Activated CD8-positive, alpha-beta memory T cell treated with anti-CD3 and anti-CD28 coated beads for 24 hours (primary cell): ENCODE data around the gene VIL1.

ENCODE experiments used
- DNase-seq: peaks from one replicate; pipeline ENCODE4 v3.0.0-alpha.2; 2020

Gene VIL1

GRCh38 chr2:218418717-218419458 lies at the start of gene VIL1:
Gene VIL1 (plus strand): TSS chr2:218419123. CDS start chr2:218423779, 4,656 bp downstream.
- no peak for DNase-seq

GRCh38 chr2:218369330-218369729 lies 49.6 kb upstream of the VIL1 start:
- DNase-seq: no peak

GRCh38 chr2:218370410-218371063 lies 48.4 kb upstream of the VIL1 start:
- DNase-seq: no peak

- DNase-seq: no peak
Observed at GRCh38 chr2:218371983-218372350, 47.0 kb upstream of the VIL1 start.

- no peak for DNase-seq
Observed at GRCh38 chr2:218374795-218375194, 44.1 kb upstream of the VIL1 start.

- no peak for DNase-seq
Observed at GRCh38 chr2:218375212-218375611, 43.7 kb upstream of the VIL1 start.

GRCh38 chr2:218378053-218378452 lies 40.9 kb upstream of the VIL1 start:
- no peak for DNase-seq

GRCh38 chr2:218381916-218382366 lies 37.0 kb upstream of the VIL1 start, which contains the start of gene SLC11A1:
Gene SLC11A1 (plus strand): TSS chr2:218382273. CDS start chr2:218382369, 96 bp downstream.
- no peak for DNase-seq

- DNase-seq: no peak
Observed at GRCh38 chr2:218382785-218383184, 36.1 kb upstream of the VIL1 start.

- DNase-seq: no peak
Observed at GRCh38 chr2:218383892-218384519, 34.9 kb upstream of the VIL1 start.

GRCh38 chr2:218384975-218385374 lies 33.9 kb upstream of the VIL1 start:
- DNase-seq: no peak

GRCh38 chr2:218386505-218387368 lies 32.2 kb upstream of the VIL1 start:
- no peak for DNase-seq

- DNase-seq: no peak
Observed at GRCh38 chr2:218387369-218388194, 31.3 kb upstream of the VIL1 start.

GRCh38 chr2:218389333-218390150 lies 29.4 kb upstream of the VIL1 start:
- DNase-seq: no peak

- DNase-seq: no peak
Observed at GRCh38 chr2:218391202-218391601, 27.7 kb upstream of the VIL1 start.

- no peak for DNase-seq
Observed at GRCh38 chr2:218392459-218392858, 26.5 kb upstream of the VIL1 start.

GRCh38 chr2:218392891-218393462 lies 25.9 kb upstream of the VIL1 start:
- no peak for DNase-seq

- no peak for DNase-seq
Observed at GRCh38 chr2:218393750-218394290, 25.1 kb upstream of the VIL1 start.

GRCh38 chr2:218394298-218395089 lies 24.4 kb upstream of the VIL1 start:
- no peak for DNase-seq

GRCh38 chr2:218395090-218395444 lies 23.9 kb upstream of the VIL1 start:
- DNase-seq: no peak
